ENCODE measurements around the gene CPNE4.

CPNE4 gene

DNA sequence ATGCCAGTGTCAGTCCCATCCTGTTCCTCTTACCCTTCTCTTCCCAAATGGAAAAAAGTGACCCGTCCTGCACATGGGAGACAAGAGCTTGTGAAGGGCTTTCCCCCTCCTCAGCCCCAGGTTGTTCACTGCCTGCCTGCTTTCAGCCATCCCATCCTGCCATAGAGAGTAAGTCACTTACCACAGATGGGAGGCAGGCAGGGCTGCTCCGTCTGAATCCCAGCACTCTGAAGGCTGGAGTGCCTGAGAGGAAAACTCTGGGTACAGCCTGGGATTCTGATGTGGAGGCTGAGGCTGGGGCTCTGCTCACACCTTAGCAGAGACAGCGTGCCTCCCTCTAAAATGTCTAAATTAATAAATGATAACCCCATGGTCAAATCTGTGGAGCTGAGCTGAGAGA, 14.8 kb downstream of the CPNE4 start:
- no peak overlapping the region for H3K4me3 ChIP-seq (ENCODE audit: low read depth, low read length)
- TF ChIP-seq, protein P1, sequence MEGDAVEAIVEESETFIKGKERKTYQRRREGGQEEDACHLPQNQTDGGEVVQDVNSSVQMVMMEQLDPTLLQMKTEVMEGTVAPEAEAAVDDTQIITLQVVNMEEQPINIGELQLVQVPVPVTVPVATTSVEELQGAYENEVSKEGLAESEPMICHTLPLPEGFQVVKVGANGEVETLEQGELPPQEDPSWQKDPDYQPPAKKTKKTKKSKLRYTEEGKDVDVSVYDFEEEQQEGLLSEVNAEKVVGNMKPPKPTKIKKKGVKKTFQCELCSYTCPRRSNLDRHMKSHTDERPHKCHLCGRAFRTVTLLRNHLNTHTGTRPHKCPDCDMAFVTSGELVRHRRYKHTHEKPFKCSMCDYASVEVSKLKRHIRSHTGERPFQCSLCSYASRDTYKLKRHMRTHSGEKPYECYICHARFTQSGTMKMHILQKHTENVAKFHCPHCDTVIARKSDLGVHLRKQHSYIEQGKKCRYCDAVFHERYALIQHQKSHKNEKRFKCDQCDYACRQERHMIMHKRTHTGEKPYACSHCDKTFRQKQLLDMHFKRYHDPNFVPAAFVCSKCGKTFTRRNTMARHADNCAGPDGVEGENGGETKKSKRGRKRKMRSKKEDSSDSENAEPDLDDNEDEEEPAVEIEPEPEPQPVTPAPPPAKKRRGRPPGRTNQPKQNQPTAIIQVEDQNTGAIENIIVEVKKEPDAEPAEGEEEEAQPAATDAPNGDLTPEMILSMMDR (IDR thresholded peaks at IDR 0.05; ENCODE audit: borderline replicate concordance, insufficient read depth, low read depth, low read length), result no peak

DNA sequence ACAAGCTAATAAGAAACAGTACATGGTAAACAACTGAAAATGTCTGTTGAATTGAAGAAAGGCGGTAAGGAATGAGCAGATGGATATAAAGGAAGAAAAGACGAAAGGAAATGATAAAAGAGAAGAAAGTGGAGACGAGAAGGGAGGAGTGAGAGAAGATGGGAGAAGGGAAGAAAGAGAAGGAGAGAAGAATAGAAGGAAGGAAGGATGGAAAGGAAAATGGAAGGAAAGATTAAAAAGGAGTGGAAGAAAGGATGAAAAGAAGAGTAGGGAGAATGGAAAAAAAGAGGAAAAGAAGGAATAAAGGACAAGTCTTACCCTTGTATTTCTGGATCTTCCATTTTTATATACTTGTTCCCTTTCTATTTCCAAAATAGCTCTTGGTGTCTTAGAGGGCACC, 17.7 kb downstream of the CPNE4 start:
- TF ChIP-seq, protein P1 (IDR thresholded peaks at IDR 0.05; ENCODE audit: borderline replicate concordance, insufficient read depth, low read depth, low read length), result no peak
- no peak overlapping the region for H3K4me3 ChIP-seq (ENCODE audit: low read depth, low read length)

DNA sequence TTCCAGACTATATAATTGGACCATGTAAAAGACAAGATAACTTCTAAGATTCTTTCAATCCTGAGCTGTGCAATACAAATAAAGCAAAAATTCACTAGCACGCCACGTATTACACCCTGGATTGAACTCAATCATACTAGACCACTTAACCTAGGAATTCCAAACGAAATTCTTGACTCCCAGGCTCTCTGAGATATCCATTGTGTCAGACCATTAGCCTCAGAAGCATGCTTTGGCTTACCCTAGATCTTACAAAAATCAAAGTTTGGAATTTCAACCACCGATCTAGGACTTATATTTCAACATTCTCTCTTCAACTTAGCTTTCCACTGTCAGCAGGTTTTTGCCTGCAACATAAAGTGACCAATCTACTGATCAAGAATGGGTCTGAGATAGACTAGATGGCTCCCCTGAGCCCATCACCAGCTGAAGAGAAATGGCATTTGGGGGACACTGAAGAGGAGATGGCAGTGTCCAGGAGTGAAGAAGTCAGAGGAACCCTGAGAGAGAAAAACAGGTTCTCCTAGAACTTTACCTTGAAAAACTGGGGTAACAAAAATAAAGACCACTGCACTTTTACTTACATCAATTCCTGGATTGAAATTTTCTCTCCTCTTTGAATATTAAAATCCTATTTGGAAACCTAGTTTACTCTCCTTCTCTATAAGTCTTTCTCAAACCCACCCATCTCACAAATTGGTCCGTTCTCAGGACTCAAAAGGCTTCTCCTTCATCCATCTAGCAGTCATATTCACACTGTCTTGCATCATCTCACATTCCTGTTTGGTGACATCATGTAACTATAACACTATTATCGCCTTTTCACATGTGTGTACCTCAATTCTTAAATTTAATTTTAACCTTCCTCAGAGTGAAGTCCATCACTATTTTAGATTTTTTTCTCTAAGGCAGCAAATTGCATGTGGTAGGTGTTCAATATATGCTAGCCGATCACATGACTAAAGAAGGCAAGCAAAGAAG, 18.5 kb downstream of the CPNE4 start:
- no peak overlapping the region for H3K4me3 ChIP-seq (ENCODE audit: low read depth, low read length)
- TF ChIP-seq, protein P1 (IDR thresholded peaks at IDR 0.05; ENCODE audit: borderline replicate concordance, insufficient read depth, low read depth, low read length), result no peak

DNA sequence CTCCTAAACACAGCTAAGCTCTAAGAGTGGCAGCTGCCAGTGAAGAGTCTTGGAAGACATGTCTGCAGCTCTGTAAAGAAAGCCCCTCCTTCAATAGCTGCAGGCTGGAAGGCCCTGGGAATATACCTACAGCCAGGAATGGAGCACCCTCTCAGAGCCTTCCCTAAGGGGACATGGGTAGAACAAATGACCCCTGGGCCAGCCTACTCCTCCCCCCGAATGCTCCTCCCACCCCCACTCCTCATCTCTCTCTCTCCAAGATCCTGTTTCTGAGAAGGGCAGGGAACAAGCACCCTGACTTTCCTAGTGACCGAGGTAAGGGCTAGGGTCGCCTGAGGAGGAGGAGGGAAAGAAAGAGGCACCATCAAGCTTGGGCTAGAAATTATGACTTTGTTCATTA, 20.7 kb downstream of the CPNE4 start:
- no peak overlapping the region for H3K4me3 ChIP-seq (ENCODE audit: low read depth, low read length)
- TF ChIP-seq, protein P1 (IDR thresholded peaks at IDR 0.05; ENCODE audit: borderline replicate concordance, insufficient read depth, low read depth, low read length), result no peak

DNA sequence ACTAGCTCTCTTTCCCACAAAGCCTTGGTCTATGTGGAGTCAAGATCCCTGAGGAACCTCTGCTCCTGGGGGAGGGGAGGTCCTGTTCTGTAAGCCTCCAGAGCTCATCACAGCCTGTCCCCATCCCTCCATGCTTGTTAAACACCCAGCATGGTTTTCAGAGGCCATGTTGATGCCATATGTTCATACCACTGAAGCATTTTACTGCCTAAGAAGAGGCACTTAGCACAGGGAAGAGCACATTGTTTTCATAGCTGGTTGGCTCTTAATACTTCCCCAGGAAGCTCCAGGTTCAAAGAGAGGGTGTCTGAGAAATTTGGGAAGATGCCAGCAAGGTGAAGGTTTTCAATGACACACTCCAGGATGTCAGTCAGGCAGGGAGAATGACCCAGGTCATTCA, 25.6 kb downstream of the CPNE4 start:
- TF ChIP-seq, protein P1 (IDR thresholded peaks at IDR 0.05; ENCODE audit: borderline replicate concordance, insufficient read depth, low read depth, low read length), result no peak

DNA sequence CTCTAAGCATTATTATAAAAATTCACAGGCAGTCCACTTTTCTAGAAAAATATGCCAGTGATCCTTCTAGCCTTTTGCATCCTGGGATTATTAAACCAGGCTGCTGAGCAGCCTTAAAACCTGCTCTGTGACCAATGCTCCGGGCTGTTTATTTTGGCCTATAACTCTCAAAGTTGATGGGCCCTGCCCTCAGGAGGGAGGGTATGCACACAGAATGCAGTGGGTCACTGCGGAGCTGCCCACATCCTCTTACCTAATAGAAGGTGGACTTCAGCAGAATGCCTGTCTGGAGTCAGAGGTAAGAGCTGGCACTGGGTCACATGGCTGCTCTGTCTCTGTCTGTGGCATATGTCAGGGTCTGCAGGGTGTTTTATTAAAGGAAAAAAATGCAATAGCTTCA, 26.0 kb downstream of the CPNE4 start:
- no peak overlapping the region for H3K4me3 ChIP-seq (ENCODE audit: low read depth, low read length)
- TF ChIP-seq, protein P1 (IDR thresholded peaks at IDR 0.05; ENCODE audit: borderline replicate concordance, insufficient read depth, low read depth, low read length), result no peak

More for the DNA sequence above, 25.6 kb downstream of the CPNE4 start:
- no peak overlapping the region for H3K4me3 ChIP-seq (ENCODE audit: low read depth, low read length)

DNA sequence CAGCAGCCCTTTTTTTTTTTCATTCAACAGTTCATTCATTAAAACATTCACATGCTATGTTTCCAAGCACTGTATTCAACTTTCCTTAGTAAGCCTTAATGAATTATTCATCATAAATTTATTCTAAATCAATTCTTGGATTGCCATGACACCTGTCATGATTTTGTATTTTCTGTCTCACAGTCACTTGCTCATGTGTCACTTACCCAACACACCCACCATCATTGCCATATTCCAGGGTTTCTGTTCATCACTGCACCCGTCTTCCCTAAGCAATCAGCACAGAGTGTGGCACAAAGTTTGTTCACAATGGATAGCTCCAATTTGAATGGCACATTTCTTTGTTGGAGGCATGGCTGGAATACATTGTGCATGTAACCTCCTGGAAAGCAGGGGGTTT, 27.2 kb downstream of the CPNE4 start:
- no peak overlapping the region for H3K4me3 ChIP-seq (ENCODE audit: low read depth, low read length)
- TF ChIP-seq, protein P1 (IDR thresholded peaks at IDR 0.05; ENCODE audit: borderline replicate concordance, insufficient read depth, low read depth, low read length), result no peak
